ENCODE results near the gene SLC7A1. TPM values are rescaled to one million over a fixed set of nuclear protein-coding genes. Genes with fewer than 3 reads are reported as not detected.

Gene SLC7A1
- total RNA-seq, 2 experiments from 2014 or later = 11.3 to 12.3 TPM

- DNase-seq (peak in 2 of 14 experiments; percentile 19 to 52), ATAC-seq (ENCODE audit: poor library complexity) (no peak)
- Mint-ChIP-seq H3K4me3 (no peak overlapping the region), H3K27ac (no peak overlapping the region), H3K27me3 (no peaks in the 10 kb centered on the region), H3K9me3 (no peaks in the 10 kb centered on the region), H3K4me1 (ENCODE audit: low read depth) (no peaks in the 10 kb centered on the region), H3K36me3 (ENCODE audit: low read depth) (peaks cover 95% of the 10 kb centered on the region)
- CTCF ChIA-PET = no interaction called here
- Histone ChIP-seq H3K4me1 (ENCODE audit: insufficient read depth, low read length) (no peaks in the 10 kb centered on the region), H3K27ac (ENCODE audit: low read depth in 1 of 2, low read length in 2 of 2) (no peak overlapping the region), H3K4me3 (ENCODE audit: low read length) (no peak overlapping the region), H3K27me3 (ENCODE audit: control insufficient read depth in 1 of 2, insufficient read depth in 2 of 2, low read length in 2 of 2) (no peaks in the 10 kb centered on the region), H3K9me3 (ENCODE audit: control insufficient read depth in 1 of 2, insufficient read depth in 1 of 2, low read length in 2 of 2) (no peaks in the 10 kb centered on the region), H3K36me3 (ENCODE audit: insufficient read depth, low read length) (peaks cover 72% of the 10 kb centered on the region)
- intact Hi-C loops (cut with DNase I, micrococcal nuclease) = no loop called here
- POLR2A ChIA-PET = no interaction called here
- no peak for TF ChIP-seq CTCF (IDR thresholded peaks at IDR 0.05)
These were observed 65.7 kb downstream of the SLC7A1 start for GRCh38 chr13:29529754-29530153.

- H3K4me3 Mint-ChIP-seq = no peak overlapping the region
- Histone ChIP-seq H3K4me3 (ENCODE audit: low read length) (no peak overlapping the region), H3K4me1 (ENCODE audit: insufficient read depth, low read length) (no peaks in the 10 kb centered on the region), H3K27me3 (ENCODE audit: control insufficient read depth in 1 of 2, insufficient read depth in 2 of 2, low read length in 2 of 2) (no peaks in the 10 kb centered on the region), H3K9me3 (ENCODE audit: control insufficient read depth in 1 of 2, insufficient read depth in 1 of 2, low read length in 2 of 2) (no peaks in the 10 kb centered on the region), H3K27ac (ENCODE audit: low read depth in 1 of 2, low read length in 2 of 2) (no peak overlapping the region), H3K36me3 (ENCODE audit: insufficient read depth, low read length) (peaks cover 71% of the 10 kb centered on the region)
- no peak for DNase-seq
- POLR2A ChIA-PET = no interaction called here
- no peaks in the 10 kb centered on the region for H3K27me3 Mint-ChIP-seq
- intact Hi-C loops (cut with DNase I, micrococcal nuclease) = no loop called here
- peaks cover 92% of the 10 kb centered on the region for H3K36me3 Mint-ChIP-seq (ENCODE audit: low read depth)
- TF ChIP-seq CTCF (IDR thresholded peaks at IDR 0.05) = no peak
- H3K27ac Mint-ChIP-seq = no peak overlapping the region
- no peaks in the 10 kb centered on the region for H3K9me3 Mint-ChIP-seq
- CTCF ChIA-PET = no interaction called here
- H3K4me1 Mint-ChIP-seq (ENCODE audit: low read depth) = no peaks in the 10 kb centered on the region
- no peak for ATAC-seq (ENCODE audit: poor library complexity)
These were observed 67.6 kb downstream of the SLC7A1 start for GRCh38 chr13:29527916-29528315.

- CTCF ChIA-PET = no interaction called here
- Histone ChIP-seq H3K36me3 (ENCODE audit: insufficient read depth, low read length) (peaks cover 71% of the 10 kb centered on the region), H3K27me3 (ENCODE audit: control insufficient read depth in 1 of 2, insufficient read depth in 2 of 2, low read length in 2 of 2) (no peaks in the 10 kb centered on the region), H3K4me3 (ENCODE audit: low read length) (no peak overlapping the region), H3K27ac (ENCODE audit: low read depth in 1 of 2, low read length in 2 of 2) (no peak overlapping the region), H3K4me1 (ENCODE audit: insufficient read depth, low read length) (no peaks in the 10 kb centered on the region), H3K9me3 (ENCODE audit: control insufficient read depth in 1 of 2, insufficient read depth in 1 of 2, low read length in 2 of 2) (no peaks in the 10 kb centered on the region)
- H3K27me3 Mint-ChIP-seq = no peaks in the 10 kb centered on the region
- ATAC-seq (ENCODE audit: poor library complexity) (no peak), DNase-seq (no peak)
- no peaks in the 10 kb centered on the region for H3K9me3 Mint-ChIP-seq
- intact Hi-C loops (cut with DNase I, micrococcal nuclease) = no loop called here
- H3K36me3 Mint-ChIP-seq (ENCODE audit: low read depth) = peaks cover 92% of the 10 kb centered on the region
- H3K27ac Mint-ChIP-seq = no peak overlapping the region
- no peaks in the 10 kb centered on the region for H3K4me1 Mint-ChIP-seq (ENCODE audit: low read depth)
- TF ChIP-seq CTCF (IDR thresholded peaks at IDR 0.05) = no peak
- H3K4me3 Mint-ChIP-seq = no peak overlapping the region
- POLR2A ChIA-PET = no interaction called here
These were observed 68.0 kb downstream of the SLC7A1 start for GRCh38 chr13:29527511-29527910.

Data from CD4-positive, alpha-beta T cell (primary cell).